H1 (cell line): ENCODE results near the gene ADH4. TPM values are rescaled to one million over a fixed set of nuclear protein-coding genes. Genes with fewer than 3 reads are reported as not detected.

ENCODE experiments used
- CTCF ChIA-PET: fragments of 300-600 bp; sonication (Branson Sonifier 250); formaldehyde crosslinking; loops from one replicate; lab custom pipeline; 2021; ENCODE audit not compliant: partially characterized antibody; lab: Charles Lee
- POLR2A ChIA-PET: fragments of 300-600 bp; sonication (Branson Sonifier 250); formaldehyde crosslinking; loops from one replicate; lab custom pipeline; 2021; ENCODE audit warnings: inconsistent platforms; ENCODE audit not compliant: partially characterized antibody; lab: Charles Lee
- DNase-seq, 2 experiments: peaks; one replicate each; pipeline versions ENCODE4 v3.0.0 to v3.0.0-alpha.2; 2010 to 2022; ENCODE audit warnings: low spot score in 2 of 2, low read depth in 1 of 2, mixed read lengths in 1 of 2
- FAIRE-seq: peaks from 2 replicates; lab custom pipeline; 2011; peaks lifted over from hg19 to GRCh38; lab: Jason Lieb, UNC
- H2AFZ ChIP-seq: 2 replicates; pipeline ENCODE4 v1.8.1; 2012; ENCODE audit warnings: low read length, inconsistent platforms
- H2AK5ac ChIP-seq: 2 replicates; pipeline ENCODE4 v1.6.1; 2013; ENCODE audit warnings: low read depth, low read length
- H2BK120ac ChIP-seq: replicated peaks from 2 replicates; pipeline ENCODE3; 2013; ENCODE audit warnings: low read depth, low read length, inconsistent platforms
- H2BK12ac ChIP-seq: 2 replicates; pipeline ENCODE4 v1.6.1; 2013; ENCODE audit warnings: low read depth, low read length
- H2BK15ac ChIP-seq: 2 replicates; pipeline ENCODE4 v1.6.1; 2013; ENCODE audit warnings: low read length
- H2BK20ac ChIP-seq: 2 replicates; pipeline ENCODE4 v1.6.1; 2013; ENCODE audit warnings: low read length
- H2BK5ac ChIP-seq: 2 replicates; pipeline ENCODE4 v1.6.1; 2013; ENCODE audit warnings: low read depth, low read length
- H3K14ac ChIP-seq: 2 replicates; pipeline ENCODE4 v1.6.1; 2013; ENCODE audit warnings: inconsistent platforms; ENCODE audit not compliant: insufficient read length
- H3K18ac ChIP-seq: 2 replicates; pipeline ENCODE4 v1.6.1; 2013; ENCODE audit warnings: low read length; ENCODE audit errors: extremely low read depth
- H3K23ac ChIP-seq: 2 replicates; pipeline ENCODE4 v1.6.1; 2013; ENCODE audit warnings: inconsistent platforms; ENCODE audit not compliant: insufficient read length
- H3K23me2 ChIP-seq: 2 replicates; pipeline ENCODE4 v1.6.1; 2013; ENCODE audit warnings: low read depth, low read length
- H3K27ac ChIP-seq: 2 replicates; pipeline ENCODE4 v1.6.1; 2011; ENCODE audit warnings: low read depth, low read length, inconsistent platforms
- H3K27me3 ChIP-seq, 4 experiments: replicated peaks in 1 of 4; 1 replicate in 1 of 4; 2 replicates in 3 of 4; pipeline versions ENCODE4 v1.6.1 to v1.8.1; 2011 to 2013; ENCODE audit warnings: low read length in 3 of 4, mild to moderate bottlenecking in 3 of 4, inconsistent platforms in 2 of 4, mixed read lengths in 2 of 4, moderate library complexity in 1 of 4; ENCODE audit not compliant: control insufficient read depth in 3 of 4, insufficient read depth in 3 of 4; ENCODE audit errors: extremely low read depth in 1 of 4
- H3K36me3 ChIP-seq, 4 experiments: 2 replicates each; pipeline versions ENCODE4 v1.6.1 to v1.8.1; 2011 to 2013; ENCODE audit warnings: mild to moderate bottlenecking in 4 of 4, low read length in 3 of 4, moderate library complexity in 2 of 4, control low read depth in 1 of 4, inconsistent platforms in 1 of 4; ENCODE audit not compliant: insufficient read depth in 4 of 4, control insufficient read depth in 2 of 4
- H3K4ac ChIP-seq: replicated peaks from 2 replicates; pipeline ENCODE3; 2013; ENCODE audit warnings: low read length, low read depth, mixed read lengths, inconsistent platforms; ENCODE audit not compliant: insufficient read length
- H3K4me1 ChIP-seq, 4 experiments: replicated peaks in 1 of 4; 1 replicate in 1 of 4; 2 replicates in 3 of 4; pipeline versions ENCODE4 v1.6.1 to v1.8.1; 2011 to 2013; ENCODE audit warnings: low read length in 3 of 4, inconsistent platforms in 2 of 4, mixed read lengths in 1 of 4; ENCODE audit not compliant: insufficient read depth in 4 of 4, control insufficient read depth in 3 of 4
- H3K4me2 ChIP-seq, 2 experiments: 2 replicates each; pipeline versions ENCODE4 v1.6.1 to v1.8.1; 2011 to 2013; ENCODE audit warnings: low read depth in 2 of 2, low read length in 2 of 2, control low read depth in 1 of 2, inconsistent platforms in 1 of 2, mild to moderate bottlenecking in 1 of 2; ENCODE audit not compliant: insufficient read depth in 1 of 2
- H3K4me3 ChIP-seq, 4 experiments: fragments of 200-600, 300-600 bp in 1 of 4; sonication (generic), shearing (Covaris generic), sonication (Bioruptor Twin) in 1 of 4; 2 replicates each; pipeline versions ENCODE4 v1.5.1 to v1.8.1; 2011 to 2016; ENCODE audit warnings: low read length in 4 of 4, low read depth in 3 of 4, control low read depth in 2 of 4, inconsistent platforms in 2 of 4, mild to moderate bottlenecking in 2 of 4, mixed read lengths in 1 of 4, moderate library complexity in 1 of 4; ENCODE audit not compliant: insufficient read depth in 2 of 4; ENCODE audit errors: extremely low read depth in 1 of 4
- H3K56ac ChIP-seq: replicated peaks from 2 replicates; pipeline ENCODE3; 2013; ENCODE audit warnings: low read depth, mild to moderate bottlenecking, mixed read lengths, low read length, inconsistent platforms; ENCODE audit not compliant: insufficient read length
- H3K79me1 ChIP-seq: 2 replicates; pipeline ENCODE4 v1.6.1; 2013; ENCODE audit warnings: low read depth, low read length, control low read depth
- H3K79me2 ChIP-seq, 2 experiments: 2 replicates each; pipeline versions ENCODE4 v1.6.1 to v1.8.1; 2012 to 2013; ENCODE audit warnings: low read length in 2 of 2, mild to moderate bottlenecking in 2 of 2, inconsistent platforms in 1 of 2; ENCODE audit not compliant: insufficient read depth in 2 of 2, control insufficient read depth in 1 of 2
- H3K9ac ChIP-seq, 4 experiments: replicated peaks in 1 of 4; 1 replicate in 1 of 4; 2 replicates in 3 of 4; pipeline versions ENCODE4 v1.6.1 to v1.8.1; 2011 to 2013; ENCODE audit warnings: low read depth in 3 of 4, low read length in 3 of 4, control low read depth in 2 of 4, mild to moderate bottlenecking in 2 of 4, moderate library complexity in 2 of 4, inconsistent platforms in 1 of 4; ENCODE audit errors: extremely low read depth in 1 of 4
- H3K9me3 ChIP-seq, 2 experiments: 2 replicates each; pipeline versions ENCODE4 v1.6.1 to v1.8.1; 2012 to 2013; ENCODE audit warnings: mild to moderate bottlenecking in 2 of 2, moderate library complexity in 2 of 2, control low read depth in 1 of 2, inconsistent platforms in 1 of 2, low read depth in 1 of 2, low read length in 1 of 2, mixed read lengths in 1 of 2; ENCODE audit not compliant: insufficient read depth in 2 of 2
- H4K20me1 ChIP-seq, 2 experiments: replicated peaks in 1 of 2; 2 replicates each; pipeline versions ENCODE3 to v1.8.1; 2011 to 2013; ENCODE audit warnings: inconsistent platforms in 2 of 2, low read length in 2 of 2, mild to moderate bottlenecking in 1 of 2; ENCODE audit not compliant: insufficient read depth in 2 of 2, control insufficient read depth in 1 of 2
- H4K5ac ChIP-seq: 2 replicates; pipeline ENCODE4 v1.6.1; 2013; ENCODE audit warnings: low read length, low read depth, mixed read lengths, inconsistent platforms; ENCODE audit not compliant: insufficient read length
- H4K8ac ChIP-seq: 2 replicates; pipeline ENCODE4 v1.8.0; 2013; ENCODE audit warnings: mild to moderate bottlenecking, moderate library complexity, low read length, inconsistent platforms; ENCODE audit not compliant: insufficient read depth; ENCODE audit errors: extremely low read depth
- H4K91ac ChIP-seq: replicated peaks from 2 replicates; pipeline ENCODE3; 2013; ENCODE audit warnings: low read length, mixed read lengths, inconsistent platforms; ENCODE audit not compliant: insufficient read length
- BRCA1 ChIP-seq: IDR thresholded peaks from 2 replicates; pipeline ENCODE4 v1.6.1; 2012; ENCODE audit warnings: low read depth, low read length, improper control_type of control experiment
- CTCF ChIP-seq, 3 experiments: IDR thresholded peaks; 1 replicate in 2 of 3; 2 replicates in 1 of 3; pipeline versions ENCODE4 v1.5.1 to v1.6.1; 2011; ENCODE audit warnings: low read length in 3 of 3, mild to moderate bottlenecking in 3 of 3, inconsistent platforms in 2 of 3, low read depth in 1 of 3, moderate library complexity in 1 of 3; ENCODE audit not compliant: insufficient read depth in 1 of 3; ENCODE audit errors: control extremely low read depth in 1 of 3
- EGR1 ChIP-seq: IDR thresholded peaks from 2 replicates; pipeline ENCODE4 v1.6.1; 2011; ENCODE audit warnings: low read depth, low read length, borderline replicate concordance
- GABPA ChIP-seq: IDR thresholded peaks from 2 replicates; pipeline ENCODE4 v1.6.1; 2011; ENCODE audit warnings: mild to moderate bottlenecking, low read length, moderate library complexity, borderline replicate concordance; ENCODE audit not compliant: insufficient read depth
- POLR2A ChIP-seq, 2 experiments: IDR thresholded peaks; 1 replicate in 1 of 2; 2 replicates in 1 of 2; pipeline ENCODE4 v1.6.1; 2011; ENCODE audit warnings: low read depth in 2 of 2, low read length in 2 of 2, mild to moderate bottlenecking in 2 of 2; ENCODE audit errors: control extremely low read depth in 1 of 2
- POU5F1 ChIP-seq: IDR thresholded peaks from 2 replicates; pipeline ENCODE4 v1.6.1; 2011; ENCODE audit warnings: low read depth, mild to moderate bottlenecking, low read length, moderate library complexity
- TEAD4 ChIP-seq: IDR thresholded peaks from 2 replicates; pipeline ENCODE4 v1.6.1; 2012; ENCODE audit warnings: low read depth, low read length, inconsistent platforms, mixed read lengths
- WGBS, 2 experiments: shearing (Covaris generic) in 1 of 2; methylation state at CpG; one replicate each; pipeline versions ENCODE4 v1.1.6 to v1.1.7; 2013 to 2015; ENCODE audit warnings: low lambda C conversion rate in 2 of 2, mixed read lengths in 2 of 2, inconsistent platforms in 1 of 2, low coverage in 1 of 2, missing lambda C conversion rate in 1 of 2; ENCODE audit not compliant: insufficient replicate concordance in 2 of 2, insufficient coverage in 1 of 2, insufficient read length in 1 of 2; ENCODE audit errors: extremely low coverage in 1 of 2, missing lambda C conversion rate in 1 of 2; 5-methylcytosine and 5-hydroxymethylcytosine counted together
- polyA plus RNA-seq, 7 experiments: library from polyadenylated mRNA; depleted of rRNA in 3 of 7; stranded (reverse) in 5 of 7; unstranded in 2 of 7; fragments of >200 nt in 5 of 7; fragments of 200-250 nt in 2 of 7; gene quantifications; 1 replicate in 5 of 7; 2 replicates in 1 of 7; 4 replicates in 1 of 7; pipeline versions ENCODE4 v1.2.1 to v1.2.3, GENCODE V29; 2011 to 2013; ENCODE audit warnings: missing spikeins in 2 of 7, mixed read lengths in 2 of 7
- total RNA-seq: library from RNA; stranded (reverse); fragmentation: NEBNext Ultra II Directional; extraction: Animal tissue kit (Norgen Biotek cat#: 25700); gene quantifications from 2 replicates; pipeline ENCODE4 v1.2.1, GENCODE V29; 2021

Gene ADH4
- total and polyA plus RNA-seq, 2 of the 8 experiments (the other 6 are each of a cell fraction or from before 2014, with no cell fraction given) = not detected

GRCh38 chr4:99151995-99152394 is 7.9 kb upstream of the ADH4 start:
- DNase-seq = no peak
- POLR2A ChIA-PET = no interaction called here
- 0% methylated on average over 1 of the region's 1 CpG; no CpG with 5 or more reads in 1 of the 2 experiments for WGBS, 2 experiments
- no peak for TF ChIP-seq POU5F1
- no peak for TF ChIP-seq CTCF (IDR thresholded peaks at IDR 0.05; ENCODE audit: control extremely low read depth in 1 of 3, insufficient read depth in 1 of 3, low read depth in 1 of 3, low read length in 3 of 3)
- no peak for TF ChIP-seq BRCA1
- TF ChIP-seq GABPA = no peak
- TF ChIP-seq TEAD4 = no peak
- no peak for TF ChIP-seq EGR1
- TF ChIP-seq POLR2A (IDR thresholded peaks at IDR 0.05; ENCODE audit: control extremely low read depth in 1 of 2, low read depth in 2 of 2, low read length in 2 of 2) = no peak
- Histone ChIP-seq H3K18ac (no peak overlapping the region), H2BK120ac (no peak overlapping the region), H3K23me2 (no peaks in the 10 kb centered on the region), H2AFZ (no peak overlapping the region), H2AK5ac (no peak overlapping the region), H4K20me1 (no peaks in the 10 kb centered on the region), H4K8ac (no peak overlapping the region), H3K4me2 (no peak overlapping the region), H2BK15ac (no peak overlapping the region), H3K14ac (no peak overlapping the region), H3K23ac (no peak overlapping the region), H3K79me2 (no peaks in the 10 kb centered on the region), H4K91ac (no peak overlapping the region), H3K79me1 (no peaks in the 10 kb centered on the region), H3K9ac (no peak overlapping the region), H2BK5ac (no peak overlapping the region), H3K4me1 (no peaks in the 10 kb centered on the region), H3K36me3 (peaks cover 0 to 7% (median 0%) of the 10 kb centered on the region in 4 experiments; a peak in 2 of 8 replicates), H2BK12ac (no peak overlapping the region), H3K27ac (no peak overlapping the region), H3K4ac (no peak overlapping the region), H3K9me3 (peaks cover 17 to 23% of the 10 kb centered on the region in 2 experiments; a peak in 3 of 4 replicates), H3K4me3 (no peak overlapping the region), H4K5ac (no peak overlapping the region), H3K56ac (no peak overlapping the region), H3K27me3 (no peaks in the 10 kb centered on the region), H2BK20ac (no peak overlapping the region)
- no peak for FAIRE-seq
- CTCF ChIA-PET = interaction anchor here (0.7 kb wide), 1 partner anchor 252 kb away, joined by 3 read pairs; no protein-coding TSS in a partner anchor
